C4-2B (cell line): ENCODE data around the gene FBXW11.

ENCODE experiments used
- CTCF ChIP-seq: fragments of 450-650 bp; conservative IDR thresholded peaks from 2 replicates; pipeline ENCODE4 v1.5.1; 2017; ENCODE audit warnings: mild to moderate bottlenecking
- ZFX ChIP-seq: fragments of 450-650 bp; IDR thresholded peaks from 2 replicates; pipeline ENCODE4 v1.6.1; 2017

GRCh38 chr5:171999877-172000276, 6.6 kb downstream of the FBXW11 start:
- no peak for TF ChIP-seq CTCF
- TF ChIP-seq ZFX: no peak
